GM23248 (cell line): ENCODE data around the gene ORM1.

ENCODE experiments used
- EZH2 ChIP-seq: fragments of 200-600 bp; sonication (generic); IDR thresholded peaks from 2 replicates; pipeline ENCODE4 v1.6.1; 2018; ENCODE audit warnings: antibody characterized with exemption, mild to moderate bottlenecking; ENCODE audit not compliant: insufficient read depth, poor library complexity, severe bottlenecking
- EZH2phosphoT487 ChIP-seq: fragments of 200-600 bp; sonication (generic); IDR thresholded peaks from 2 replicates; pipeline ENCODE4 v1.6.1; 2018; ENCODE audit warnings: antibody characterized with exemption, moderate library complexity, mild to moderate bottlenecking, low read depth; ENCODE audit not compliant: insufficient read depth

- TF ChIP-seq EZH2 (no peak), EZH2phosphoT487 (no peak)
Measured at GRCh38 chr9:114334490-114334889, 11.6 kb downstream of the ORM1 start.
